HG02885 (cell line): ENCODE results near the gene AP5S1.
"Not testable (repeated sequence)": the region's sequence is repeated elsewhere in the genome, so short reads cannot be mapped to it uniquely, and the experiment has no call there.

Source experiments
- ATAC-seq: cut with Tn5 transposase; IDR thresholded peaks from one replicate; pipeline ENCODE4 v1.9.1; 2021; ENCODE audit warnings: mild to moderate bottlenecking; ENCODE audit not compliant: unreplicated experiment, poor library complexity

Gene AP5S1

DNA sequence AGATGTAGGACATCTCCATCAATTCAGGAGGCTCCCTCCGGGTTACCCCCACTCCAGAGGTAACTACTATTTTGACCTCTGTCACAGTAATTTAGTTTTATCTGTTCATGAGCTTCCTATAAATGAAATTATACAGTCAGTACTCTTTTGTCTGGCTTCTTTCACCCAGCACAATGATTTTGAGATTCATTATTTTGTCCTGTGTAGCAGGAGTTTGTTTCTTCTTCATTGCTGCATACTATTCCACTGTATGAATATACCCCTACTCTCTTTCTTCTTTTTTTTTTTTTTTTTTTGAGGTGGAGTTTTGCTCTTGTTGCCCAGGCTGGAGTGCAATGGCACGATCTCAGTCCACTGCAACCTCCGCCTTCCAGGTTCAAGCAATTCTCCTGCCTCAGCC lies 11.8 kb upstream of the AP5S1 start:
- no peak for ATAC-seq

GRCh38 chr20:3811467-3812258 lies 8.7 kb upstream of the AP5S1 start:
- ATAC-seq, result no peak

- ATAC-seq, result no peak
Observed at GRCh38 chr20:3812259-3812681, 8.1 kb upstream of the AP5S1 start.

GRCh38 chr20:3812975-3813847 lies 7.1 kb upstream of the AP5S1 start:
- no peak for ATAC-seq

GRCh38 chr20:3813848-3814581 lies 6.3 kb upstream of the AP5S1 start:
- ATAC-seq, result no peak

DNA sequence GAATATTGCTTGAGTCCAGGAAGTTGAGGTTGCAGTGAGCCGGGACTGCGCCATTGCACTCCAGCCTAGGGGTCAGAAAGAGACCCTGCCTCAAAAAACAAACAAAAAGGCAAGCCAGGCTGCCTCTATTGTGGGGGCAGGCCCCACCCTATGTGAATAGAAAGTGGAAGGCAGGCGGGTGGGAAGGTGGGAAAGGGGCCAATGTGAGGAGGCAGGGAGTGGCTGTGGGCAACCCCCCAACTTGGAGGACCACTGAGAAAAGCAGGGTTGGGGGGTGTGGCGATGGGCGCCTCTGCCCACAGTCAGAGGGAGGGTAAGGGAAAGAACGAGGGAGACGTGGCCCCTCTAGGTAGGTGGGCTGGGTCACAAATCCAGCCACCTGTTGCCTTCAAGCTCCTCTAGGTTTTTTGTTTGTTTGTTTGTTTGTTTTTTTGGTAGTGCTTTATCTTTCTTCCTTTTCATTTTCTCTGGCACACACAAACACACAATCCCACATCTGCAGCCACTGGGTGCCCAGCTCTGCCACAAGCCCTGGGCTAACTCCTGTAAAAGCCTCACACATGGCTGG lies 5.3 kb upstream of the AP5S1 start:
- ATAC-seq, result no peak

DNA sequence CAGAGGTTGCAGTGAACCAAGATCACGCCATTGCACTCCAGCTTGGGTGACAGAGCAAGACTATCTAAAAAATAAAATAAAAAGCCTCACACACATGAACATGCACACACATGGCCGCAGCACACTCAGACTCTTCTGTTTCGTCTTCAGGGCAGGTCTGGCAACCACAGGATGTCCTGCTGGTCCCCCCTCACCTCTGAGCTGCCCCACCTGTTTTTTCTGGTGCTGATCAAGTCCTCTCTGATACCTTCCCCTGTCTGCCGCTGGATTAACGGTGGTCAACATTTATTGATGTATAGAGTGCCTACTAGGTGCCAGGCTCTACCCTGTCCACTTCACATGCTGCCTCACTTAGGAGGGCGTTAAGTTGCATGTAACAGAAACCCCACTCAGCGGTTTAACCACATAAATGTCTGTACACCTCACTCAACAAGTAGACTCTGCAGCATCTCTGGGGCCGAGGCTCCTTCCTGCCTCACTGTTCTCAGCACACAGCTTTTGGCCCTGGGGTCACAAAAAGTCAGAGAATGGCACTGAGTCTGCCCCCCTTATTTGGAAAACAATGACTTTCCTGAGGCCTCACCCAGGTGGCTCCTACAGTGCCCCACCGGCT lies 4.5 kb upstream of the AP5S1 start:
- no peak for ATAC-seq

- ATAC-seq, result no peak
Observed at GRCh38 chr20:3818155-3819151, 1.9 kb upstream of the AP5S1 start.

- ATAC-seq, result no peak
Observed at GRCh38 chr20:3819411-3820047, 818 bp upstream of the AP5S1 start.

- ATAC-seq, result peak; percentile 1
Observed at GRCh38 chr20:3820901-3821727, 767 bp downstream of the AP5S1 start.

DNA sequence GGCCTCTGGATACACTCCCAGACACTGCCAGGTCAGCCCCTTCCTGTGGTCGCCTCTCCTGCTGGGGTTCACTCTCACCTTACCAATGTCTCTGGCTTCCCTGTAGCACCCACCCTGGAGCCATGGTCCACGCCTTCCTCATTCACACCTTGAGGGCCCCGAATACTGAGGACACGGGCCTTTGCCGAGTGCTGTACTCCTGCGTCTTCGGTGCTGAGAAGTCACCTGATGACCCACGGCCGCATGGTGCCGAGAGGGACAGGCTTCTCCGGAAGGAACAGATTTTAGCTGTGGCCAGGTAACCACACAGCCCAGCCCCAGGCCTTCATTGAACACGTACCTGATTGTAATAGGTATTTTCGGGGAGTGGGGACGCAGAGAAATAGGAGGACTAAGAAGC lies 1.6 kb downstream of the AP5S1 start:
- ATAC-seq, result no peak

GRCh38 chr20:3823881-3824280 lies 3.5 kb downstream of the AP5S1 start:
- ATAC-seq, result no peak

DNA sequence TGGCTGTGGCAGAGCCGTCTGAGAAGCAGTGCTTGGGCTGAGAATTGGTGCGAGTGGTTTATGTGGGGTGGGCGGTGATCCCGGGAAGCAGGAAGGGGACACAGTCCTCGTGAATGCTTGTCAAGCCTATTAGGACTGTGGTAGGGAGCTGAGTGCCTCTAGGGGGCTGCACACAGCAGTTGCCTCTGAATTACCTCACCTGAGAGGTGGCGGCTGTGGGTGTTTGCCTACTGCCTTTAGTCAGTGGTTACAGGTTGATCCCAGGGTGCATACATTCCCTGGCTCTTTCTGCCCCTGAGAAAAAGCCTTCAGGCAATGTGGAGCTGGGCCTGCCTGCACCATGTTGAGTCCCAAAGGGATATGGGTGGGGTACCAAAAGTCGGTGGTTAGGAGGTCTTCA lies 5.2 kb downstream of the AP5S1 start:
- ATAC-seq, result no peak

DNA sequence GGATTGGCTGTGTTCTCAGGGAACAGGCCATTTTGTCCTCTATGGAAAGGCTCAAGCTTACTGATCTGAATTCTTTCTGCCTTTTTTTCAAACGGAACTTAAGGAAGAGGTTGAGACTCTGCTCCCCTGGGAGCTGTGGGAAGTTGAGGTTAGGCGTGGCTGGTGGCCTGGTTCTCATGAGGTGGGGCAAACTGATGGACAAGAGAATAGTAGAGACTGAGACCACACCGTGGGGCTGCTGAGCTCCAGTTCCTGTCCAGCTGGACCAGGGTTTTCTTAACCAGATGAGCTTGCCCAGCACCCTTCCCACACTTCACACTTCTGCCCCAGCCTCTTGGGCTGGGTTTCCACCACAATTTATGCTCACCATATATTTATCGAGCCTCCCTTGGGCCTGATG lies 6.1 kb downstream of the AP5S1 start:
- ATAC-seq, result no peak

DNA sequence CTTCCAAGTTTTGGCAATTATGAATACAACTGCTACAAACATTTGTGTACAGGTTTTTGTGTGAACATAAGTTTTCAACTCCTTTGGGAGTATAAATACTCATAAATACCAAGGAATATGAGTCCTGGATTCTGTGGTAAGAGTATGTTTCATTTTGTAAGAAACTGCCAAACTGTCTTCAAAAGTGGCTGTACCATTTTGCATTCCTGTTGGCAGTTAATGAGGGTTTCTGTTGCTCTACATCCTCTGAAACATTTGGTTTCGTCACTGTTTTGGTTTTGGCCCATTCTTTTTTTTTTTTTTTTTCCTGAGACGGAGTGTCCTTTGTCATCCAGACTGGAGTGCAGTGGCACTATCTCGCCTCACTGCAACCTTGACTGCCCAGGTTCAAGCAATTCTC lies 8.5 kb downstream of the AP5S1 start:
- no peak for ATAC-seq

DNA sequence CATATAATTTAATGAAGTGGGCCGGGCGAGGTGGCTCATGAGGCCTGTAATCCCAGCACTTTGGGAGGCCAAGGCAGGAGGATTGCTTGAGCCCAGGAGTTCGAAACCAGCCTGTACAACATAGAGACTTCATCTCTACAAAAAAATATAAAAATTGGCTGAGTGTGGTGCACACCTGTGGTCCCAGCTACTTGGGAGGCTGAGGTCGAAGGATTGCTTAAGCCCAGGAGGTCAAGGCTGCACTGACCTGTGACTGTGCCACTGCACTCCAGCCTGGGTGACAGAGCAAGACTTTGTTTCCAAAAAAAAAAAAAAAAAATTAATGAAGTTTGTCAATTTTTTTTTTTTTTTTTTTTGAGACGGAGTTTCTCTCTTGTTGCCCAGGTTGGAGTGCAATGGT lies 9.5 kb downstream of the AP5S1 start:
- not testable (repeated sequence) for ATAC-seq

GRCh38 chr20:3836132-3836531 lies 15.8 kb downstream of the AP5S1 start:
- no peak for ATAC-seq

DNA sequence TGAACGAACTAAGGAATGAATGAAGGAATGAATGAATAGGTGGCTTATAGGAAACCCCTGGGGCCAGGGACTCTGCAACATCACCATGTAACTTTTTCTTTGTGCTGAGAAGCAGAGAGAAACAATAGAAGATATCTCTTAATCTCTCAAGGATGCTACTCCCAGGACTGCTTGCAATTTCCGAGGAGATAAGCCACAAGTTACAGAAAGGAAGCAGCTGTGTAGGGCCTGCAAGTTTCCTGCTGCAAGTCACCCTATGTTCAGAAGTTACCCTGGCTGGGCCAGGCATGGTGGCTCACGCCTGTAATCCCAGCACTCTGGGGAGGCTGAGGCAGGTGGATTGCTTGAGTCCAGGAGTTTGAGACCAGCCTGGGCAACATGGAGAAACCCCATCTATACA lies 19.0 kb downstream of the AP5S1 start:
- no peak for ATAC-seq
